Measurements from ENCODE around the gene IGFBP5. TPM values are rescaled to one million over a fixed set of nuclear protein-coding genes. Genes with fewer than 3 reads are reported as not detected.
A peak's percentile ranks its signal among the peaks of the same experiment; 100 is the strongest.

IGFBP5 gene
- total RNA-seq, 5 donors from 2014 or later (not counting 1 experiment from before 2014, with no cell fraction given) = 3.3 to 6.6 (median 4.1) TPM; not detected in 2

GRCh38 chr2:216663106-216663505 is 32.2 kb downstream of the IGFBP5 start:
- 83% methylated on average over 1 of the region's 1 CpG for WGBS (ENCODE audit: insufficient coverage)
- Mint-ChIP-seq H3K36me3 (no peaks in the 10 kb centered on the region), H3K4me1 (no peaks in the 10 kb centered on the region), H3K27ac (no peak overlapping the region), H3K4me3 (no peak overlapping the region), H3K27me3 (peaks cover 0 to 10% of the 10 kb centered on the region in 2 donors), H3K9me3 (no peaks in the 10 kb centered on the region)
- DNase-seq (no peak), ATAC-seq (replicated peaks in 1 of 4) (no peak)
- Histone ChIP-seq H3K4me1 (ENCODE audit: control insufficient read depth in 1 of 2, extremely low read depth in 1 of 2, insufficient read depth in 2 of 2, low read length in 2 of 2) (no peaks in the 10 kb centered on the region), H3K27me3 (replicated peaks in 1 of 2; ENCODE audit: control insufficient read depth in 2 of 2, extremely low read depth in 1 of 2, insufficient read depth in 2 of 2, low read length in 1 of 2) (peaks cover 0 to 21% of the 10 kb centered on the region in 2 experiments), H3K9me3 (no peaks in the 10 kb centered on the region), H3K27ac (ENCODE audit: low read length) (no peak overlapping the region), H3K4me3 (ENCODE audit: control insufficient read depth in 1 of 2, extremely low read depth in 1 of 2, low read length in 1 of 2) (no peak overlapping the region), H3K36me3 (ENCODE audit: control insufficient read depth in 2 of 2, extremely low read depth in 1 of 2, insufficient read depth in 1 of 2, low read length in 1 of 2) (peaks cover 0 to 5% of the 10 kb centered on the region in 2 donors)
- ChIA-PET CTCF (interaction anchor here (1.0 to 3.7 kb wide), 4 partner anchors 142 to 145 kb away, joined by 3 to 20 read pairs (median 5); no protein-coding TSS in a partner anchor), POLR2A (interaction anchor here in 1 of 2 donors (0.9 kb wide), 1 partner anchor 56 kb away, joined by 13 read pairs; no protein-coding TSS in a partner anchor)

GRCh38 chr2:216661639-216662375 is 33.5 kb downstream of the IGFBP5 start:
- H3K27ac ChIP-seq (ENCODE audit: low read length) = no peak overlapping the region
- no peaks in the 10 kb centered on the region for H3K4me1 ChIP-seq (ENCODE audit: control insufficient read depth in 1 of 2, extremely low read depth in 1 of 2, insufficient read depth in 2 of 2, low read length in 2 of 2)
- Mint-ChIP-seq H3K27me3 (peaks cover 0 to 14% of the 10 kb centered on the region in 2 donors), H3K27ac (no peak overlapping the region), H3K9me3 (no peaks in the 10 kb centered on the region), H3K4me1 (no peaks in the 10 kb centered on the region), H3K36me3 (no peaks in the 10 kb centered on the region), H3K4me3 (no peak overlapping the region)
- ATAC-seq (replicated peaks in 1 of 4) = no peak
- CTCF ChIA-PET = interaction anchor here (0.9 to 1.9 kb wide), 3 partner anchors 142 to 348 kb away, joined by 3 to 6 read pairs (median 4); no protein-coding TSS in a partner anchor
- 84% methylated on average over 17 of the region's 20 CpGs for WGBS (ENCODE audit: insufficient coverage)
- POLR2A ChIA-PET = no interaction called here
- H3K36me3 ChIP-seq (ENCODE audit: control insufficient read depth in 2 of 2, extremely low read depth in 1 of 2, insufficient read depth in 1 of 2, low read length in 1 of 2) = peaks cover 0 to 5% of the 10 kb centered on the region in 2 donors
- H3K9me3 ChIP-seq = no peaks in the 10 kb centered on the region
- peaks cover 0 to 23% of the 10 kb centered on the region in 2 experiments for H3K27me3 ChIP-seq (replicated peaks in 1 of 2; ENCODE audit: control insufficient read depth in 2 of 2, extremely low read depth in 1 of 2, insufficient read depth in 2 of 2, low read length in 1 of 2)
- no peak overlapping the region for H3K4me3 ChIP-seq (ENCODE audit: control insufficient read depth in 1 of 2, extremely low read depth in 1 of 2, low read length in 1 of 2)
- DNase-seq = peak in 2 of 35 experiments; percentile 5 to 18

- H3K4me1 Mint-ChIP-seq = no peaks in the 10 kb centered on the region
- 60% methylated on average over 1 of the region's 5 CpGs for WGBS (ENCODE audit: insufficient coverage)
- Histone ChIP-seq H3K27me3 (replicated peaks in 1 of 2; ENCODE audit: control insufficient read depth in 2 of 2, extremely low read depth in 1 of 2, insufficient read depth in 2 of 2, low read length in 1 of 2) (peaks cover 0 to 23% of the 10 kb centered on the region in 2 experiments), H3K9me3 (no peaks in the 10 kb centered on the region), H3K27ac (ENCODE audit: low read length) (no peak overlapping the region), H3K4me3 (ENCODE audit: control insufficient read depth in 1 of 2, extremely low read depth in 1 of 2, low read length in 1 of 2) (no peak overlapping the region), H3K4me1 (ENCODE audit: control insufficient read depth in 1 of 2, extremely low read depth in 1 of 2, insufficient read depth in 2 of 2, low read length in 2 of 2) (no peaks in the 10 kb centered on the region), H3K36me3 (ENCODE audit: control insufficient read depth in 2 of 2, extremely low read depth in 1 of 2, insufficient read depth in 1 of 2, low read length in 1 of 2) (peaks cover 0 to 5% of the 10 kb centered on the region in 2 donors)
- ATAC-seq (replicated peaks in 1 of 4) (no peak), DNase-seq (no peak)
- no peak overlapping the region for H3K27ac Mint-ChIP-seq
- no peaks in the 10 kb centered on the region for H3K36me3 Mint-ChIP-seq
- ChIA-PET POLR2A (no interaction called here), CTCF (interaction anchor here in 1 of 2 donors (1.4 kb wide), 1 partner anchor 141 kb away, joined by 4 read pairs; no protein-coding TSS in a partner anchor)
- H3K4me3 Mint-ChIP-seq = no peak overlapping the region
- no peaks in the 10 kb centered on the region for H3K9me3 Mint-ChIP-seq
- peaks cover 0 to 18% of the 10 kb centered on the region in 2 donors for H3K27me3 Mint-ChIP-seq
These were observed 34.3 kb downstream of the IGFBP5 start for GRCh38 chr2:216661051-216661450.

- H3K36me3 ChIP-seq (ENCODE audit: control insufficient read depth in 2 of 2, extremely low read depth in 1 of 2, insufficient read depth in 1 of 2, low read length in 1 of 2) = peaks cover 0 to 5% of the 10 kb centered on the region in 2 donors
- H3K4me1 Mint-ChIP-seq = no peaks in the 10 kb centered on the region
- peaks cover 0 to 18% of the 10 kb centered on the region in 2 donors for H3K27me3 Mint-ChIP-seq
- H3K36me3 Mint-ChIP-seq = no peaks in the 10 kb centered on the region
- 83% methylated on average over 8 of the region's 10 CpGs for WGBS (ENCODE audit: insufficient coverage)
- H3K27ac Mint-ChIP-seq = no peak overlapping the region
- no peak overlapping the region for H3K4me3 ChIP-seq (ENCODE audit: control insufficient read depth in 1 of 2, extremely low read depth in 1 of 2, low read length in 1 of 2)
- H3K27ac ChIP-seq (ENCODE audit: low read length) = no peak overlapping the region
- no peak for DNase-seq
- H3K9me3 ChIP-seq = no peaks in the 10 kb centered on the region
- H3K27me3 ChIP-seq (replicated peaks in 1 of 2; ENCODE audit: control insufficient read depth in 2 of 2, extremely low read depth in 1 of 2, insufficient read depth in 2 of 2, low read length in 1 of 2) = peaks cover 0 to 20% of the 10 kb centered on the region in 2 experiments
- no peaks in the 10 kb centered on the region for H3K4me1 ChIP-seq (ENCODE audit: control insufficient read depth in 1 of 2, extremely low read depth in 1 of 2, insufficient read depth in 2 of 2, low read length in 2 of 2)
- ATAC-seq (replicated peaks in 1 of 4) = no peak
- ChIA-PET CTCF (interaction anchor here in 1 of 2 donors (0.8 to 1.4 kb wide), 2 partner anchors 105 to 141 kb away, joined by 3 to 4 read pairs; no protein-coding TSS in a partner anchor), POLR2A (no interaction called here)
- no peaks in the 10 kb centered on the region for H3K9me3 Mint-ChIP-seq
- no peak overlapping the region for H3K4me3 Mint-ChIP-seq
These were observed 34.9 kb downstream of the IGFBP5 start for GRCh38 chr2:216660496-216660895.

GRCh38 chr2:216659276-216659675 is 36.1 kb downstream of the IGFBP5 start:
- DNase-seq (no peak), ATAC-seq (replicated peaks in 1 of 4) (no peak)
- H3K27ac ChIP-seq (ENCODE audit: low read length) = no peak overlapping the region
- no peaks in the 10 kb centered on the region for H3K4me1 ChIP-seq (ENCODE audit: control insufficient read depth in 1 of 2, extremely low read depth in 1 of 2, insufficient read depth in 2 of 2, low read length in 2 of 2)
- H3K36me3 Mint-ChIP-seq = no peaks in the 10 kb centered on the region
- H3K9me3 Mint-ChIP-seq = no peaks in the 10 kb centered on the region
- peaks cover 0 to 13% of the 10 kb centered on the region in 2 experiments for H3K27me3 ChIP-seq (replicated peaks in 1 of 2; ENCODE audit: control insufficient read depth in 2 of 2, extremely low read depth in 1 of 2, insufficient read depth in 2 of 2, low read length in 1 of 2)
- POLR2A ChIA-PET = no interaction called here
- H3K36me3 ChIP-seq (ENCODE audit: control insufficient read depth in 2 of 2, extremely low read depth in 1 of 2, insufficient read depth in 1 of 2, low read length in 1 of 2) = peaks cover 0 to 5% of the 10 kb centered on the region in 2 donors
- H3K4me1 Mint-ChIP-seq = no peaks in the 10 kb centered on the region
- CTCF ChIA-PET = interaction anchor here in 1 of 2 donors (0.6 kb wide), 1 partner anchor 415 kb away, joined by 3 read pairs; no protein-coding TSS in a partner anchor
- WGBS (ENCODE audit: insufficient coverage) = 100% methylated on average over 6 of the region's 6 CpGs
- H3K27ac Mint-ChIP-seq = no peak overlapping the region
- no peaks in the 10 kb centered on the region for H3K9me3 ChIP-seq
- peaks cover 0 to 18% of the 10 kb centered on the region in 2 donors for H3K27me3 Mint-ChIP-seq
- no peak overlapping the region for H3K4me3 Mint-ChIP-seq
- no peak overlapping the region for H3K4me3 ChIP-seq (ENCODE audit: control insufficient read depth in 1 of 2, extremely low read depth in 1 of 2, low read length in 1 of 2)

GRCh38 chr2:216658757-216659156 is 36.6 kb downstream of the IGFBP5 start:
- POLR2A ChIA-PET = no interaction called here
- ATAC-seq (replicated peaks in 1 of 4) (no peak), DNase-seq (no peak)
- peaks cover 0 to 18% of the 10 kb centered on the region in 2 donors for H3K27me3 Mint-ChIP-seq
- peaks cover 0 to 5% of the 10 kb centered on the region in 2 donors for H3K36me3 ChIP-seq (ENCODE audit: control insufficient read depth in 2 of 2, extremely low read depth in 1 of 2, insufficient read depth in 1 of 2, low read length in 1 of 2)
- H3K4me1 Mint-ChIP-seq = no peaks in the 10 kb centered on the region
- no peak overlapping the region for H3K27ac ChIP-seq (ENCODE audit: low read length)
- no peaks in the 10 kb centered on the region for H3K36me3 Mint-ChIP-seq
- H3K9me3 Mint-ChIP-seq = no peaks in the 10 kb centered on the region
- H3K9me3 ChIP-seq = no peaks in the 10 kb centered on the region
- no peak overlapping the region for H3K27ac Mint-ChIP-seq
- CTCF ChIA-PET = interaction anchor here in 1 of 2 donors (0.6 kb wide), 1 partner anchor 414 kb away, joined by 3 read pairs; no protein-coding TSS in a partner anchor
- peaks cover 0 to 11% of the 10 kb centered on the region in 2 experiments for H3K27me3 ChIP-seq (replicated peaks in 1 of 2; ENCODE audit: control insufficient read depth in 2 of 2, extremely low read depth in 1 of 2, insufficient read depth in 2 of 2, low read length in 1 of 2)
- no peak overlapping the region for H3K4me3 Mint-ChIP-seq
- H3K4me3 ChIP-seq (ENCODE audit: control insufficient read depth in 1 of 2, extremely low read depth in 1 of 2, low read length in 1 of 2) = no peak overlapping the region
- WGBS (ENCODE audit: insufficient coverage) = 72% methylated on average over 4 of the region's 6 CpGs
- no peaks in the 10 kb centered on the region for H3K4me1 ChIP-seq (ENCODE audit: control insufficient read depth in 1 of 2, extremely low read depth in 1 of 2, insufficient read depth in 2 of 2, low read length in 2 of 2)

Data from T-cell (primary cell).